Mononuclear cell (primary cell): ENCODE data around the gene MRTO4. TPM values are rescaled to one million over a fixed set of nuclear protein-coding genes. Genes with fewer than 3 reads are reported as not detected.
"Not testable (repeated sequence)": the region's sequence is repeated elsewhere in the genome, so short reads cannot be mapped to it uniquely, and the experiment has no call there.

Experiments used
- H3K27me3 ChIP-seq: 2 replicates; pipeline ENCODE4 v1.6.0; 2011; ENCODE audit warnings: low read length, control low read depth; ENCODE audit not compliant: insufficient read depth
- H3K4me1 ChIP-seq: 2 replicates; pipeline ENCODE4 v1.5.1; 2011; ENCODE audit warnings: mild to moderate bottlenecking, low read length, control low read depth; ENCODE audit not compliant: insufficient read depth
- H3K4me3 ChIP-seq: 2 replicates; pipeline ENCODE4 v1.5.1; 2011; ENCODE audit warnings: mild to moderate bottlenecking, low read length, moderate library complexity
- H3K9me3 ChIP-seq: 2 replicates; pipeline ENCODE4 v1.5.1; 2011; ENCODE audit warnings: low read depth, mild to moderate bottlenecking, control low read depth, low read length
- total RNA-seq: library from RNA; depleted of rRNA; stranded (reverse); fragments of >200 nt; gene quantifications from one replicate; pipeline ENCODE4 v1.2.3, GENCODE V29; 2012

MRTO4 gene
- total RNA-seq, 1 donor = 5.4 TPM

GRCh38 chr1:19216585-19216984 is 35.0 kb upstream of the MRTO4 start:
- not testable (repeated sequence) for H3K4me3 ChIP-seq, H3K27me3 ChIP-seq, H3K4me1 ChIP-seq, H3K9me3 ChIP-seq

- Histone ChIP-seq H3K9me3 (no peaks in the 10 kb centered on the region), H3K27me3 (no peaks in the 10 kb centered on the region), H3K4me3 (no peak overlapping the region), H3K4me1 (peaks cover 5% of the 10 kb centered on the region)
Observed at GRCh38 chr1:19219451-19219850, 32.2 kb upstream of the MRTO4 start.

GRCh38 chr1:19220080-19220846 is 31.3 kb upstream of the MRTO4 start:
- H3K9me3 ChIP-seq = no peaks in the 10 kb centered on the region
- no peak overlapping the region for H3K4me3 ChIP-seq
- H3K4me1 ChIP-seq = peaks cover 2% of the 10 kb centered on the region
- no peaks in the 10 kb centered on the region for H3K27me3 ChIP-seq

- Histone ChIP-seq H3K27me3 (no peaks in the 10 kb centered on the region), H3K9me3 (no peaks in the 10 kb centered on the region), H3K4me1 (no peaks in the 10 kb centered on the region), H3K4me3 (no peak overlapping the region)
Observed at GRCh38 chr1:19220991-19221390, 30.6 kb upstream of the MRTO4 start.

DNA sequence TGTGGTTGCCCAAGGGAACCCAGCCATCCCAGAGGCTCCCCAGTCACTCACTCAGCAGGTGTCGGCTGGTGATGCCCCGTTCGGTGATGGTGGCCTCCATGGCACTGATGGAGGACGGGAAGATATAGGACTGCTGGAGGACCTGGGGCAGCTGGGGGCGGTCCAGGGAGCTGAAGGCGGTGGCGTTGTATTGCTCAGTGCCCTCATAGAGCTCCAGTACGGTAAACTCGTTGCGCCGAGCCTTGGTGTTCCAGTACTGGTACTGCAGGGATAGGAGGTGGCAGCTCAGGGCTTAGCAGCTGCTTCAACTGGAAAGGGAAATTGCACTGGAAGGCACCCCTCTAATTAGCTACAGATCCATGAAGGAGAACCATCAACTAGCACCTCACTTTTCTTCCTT is 29.0 kb upstream of the MRTO4 start:
- H3K27me3 ChIP-seq = no peaks in the 10 kb centered on the region
- H3K4me3 ChIP-seq = no peak overlapping the region
- H3K9me3 ChIP-seq = no peaks in the 10 kb centered on the region
- H3K4me1 ChIP-seq = no peaks in the 10 kb centered on the region

DNA sequence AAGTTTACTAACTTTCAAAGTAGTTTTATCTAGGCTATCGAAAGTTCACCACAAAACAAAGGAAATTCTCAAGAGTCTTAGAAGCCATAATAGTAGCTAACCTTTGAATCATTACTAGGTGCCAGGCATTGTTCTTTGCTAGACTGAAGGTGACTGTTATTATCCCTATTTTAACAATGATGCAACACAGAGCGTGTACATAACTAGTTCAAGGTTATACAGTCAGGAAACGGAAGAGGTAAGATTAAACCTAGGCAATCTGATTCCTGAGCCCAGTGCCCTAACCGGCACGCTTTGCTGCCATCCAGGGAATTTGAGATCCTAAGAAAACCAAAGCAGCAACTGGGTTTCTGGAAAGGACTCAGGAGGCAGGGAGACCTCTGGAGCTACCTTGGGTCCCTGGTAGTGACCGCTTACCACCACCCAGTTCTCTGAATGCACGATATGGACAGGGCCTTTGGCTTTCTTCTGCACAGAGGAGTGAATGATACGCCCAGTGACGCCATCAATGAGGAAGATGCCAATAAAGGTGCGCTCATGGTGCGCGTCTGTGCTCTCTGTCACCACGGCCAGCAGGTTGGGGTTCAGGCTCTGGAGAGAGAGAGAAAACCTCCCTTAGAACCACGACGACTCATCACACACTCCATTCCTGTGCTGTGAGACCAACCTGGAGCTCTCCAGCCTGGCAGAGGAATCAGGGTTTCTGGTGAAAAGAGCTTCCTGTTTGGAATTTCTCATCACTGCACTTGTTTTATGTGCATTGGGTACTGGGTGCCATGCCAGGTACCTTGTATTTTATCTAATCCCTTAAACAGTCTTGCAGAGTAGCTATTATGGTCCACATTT is 28.4 kb upstream of the MRTO4 start:
- no peak overlapping the region for H3K4me3 ChIP-seq
- H3K27me3 ChIP-seq = no peaks in the 10 kb centered on the region
- no peaks in the 10 kb centered on the region for H3K4me1 ChIP-seq
- H3K9me3 ChIP-seq = no peaks in the 10 kb centered on the region

DNA sequence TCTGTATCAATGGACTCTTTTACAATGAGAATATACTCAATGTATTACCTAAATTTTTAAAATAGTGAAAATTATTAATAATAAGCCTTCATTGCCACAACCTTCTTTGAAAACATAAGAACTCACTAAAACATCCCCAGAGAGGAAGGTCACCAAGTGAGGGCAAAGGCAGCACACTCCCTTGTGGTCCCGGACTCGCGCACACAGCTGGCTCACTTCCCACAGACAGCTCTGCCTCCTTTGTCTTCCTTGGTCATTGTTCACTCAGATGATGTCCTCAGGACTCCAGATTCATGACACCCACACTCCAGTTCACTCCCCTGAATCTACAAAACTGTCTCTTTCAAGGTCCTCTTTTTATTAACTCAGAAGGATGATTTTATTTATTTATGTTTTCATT is 22.4 kb upstream of the MRTO4 start:
- Histone ChIP-seq H3K9me3 (no peaks in the 10 kb centered on the region), H3K4me1 (no peaks in the 10 kb centered on the region), H3K27me3 (no peaks in the 10 kb centered on the region), H3K4me3 (no peak overlapping the region)

- no peaks in the 10 kb centered on the region for H3K9me3 ChIP-seq
- H3K27me3 ChIP-seq = no peaks in the 10 kb centered on the region
- no peak overlapping the region for H3K4me3 ChIP-seq
- H3K4me1 ChIP-seq = no peaks in the 10 kb centered on the region
Observed at GRCh38 chr1:19229828-19230325, 21.7 kb upstream of the MRTO4 start.

GRCh38 chr1:19231736-19232523 is 19.7 kb upstream of the MRTO4 start:
- not testable (repeated sequence) for H3K9me3 ChIP-seq, H3K27me3 ChIP-seq, H3K4me3 ChIP-seq, H3K4me1 ChIP-seq

DNA sequence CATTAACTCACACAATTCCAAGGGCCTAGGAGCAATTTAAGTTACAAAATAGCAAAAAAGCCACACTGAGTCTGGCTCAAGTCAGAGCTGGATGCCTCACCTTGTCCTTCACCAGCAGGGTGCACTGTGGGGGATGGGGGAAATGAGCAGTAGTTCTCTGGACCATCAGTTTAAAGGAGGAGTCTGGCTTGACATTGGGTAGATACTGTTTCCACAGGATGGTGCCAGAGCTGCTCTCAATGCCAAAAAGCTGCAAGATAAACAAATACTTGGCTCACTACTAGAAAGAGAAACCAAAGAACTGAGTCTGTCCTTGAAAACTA is 19.1 kb upstream of the MRTO4 start:
- no peak overlapping the region for H3K4me3 ChIP-seq
- H3K27me3 ChIP-seq = no peaks in the 10 kb centered on the region
- H3K9me3 ChIP-seq = no peaks in the 10 kb centered on the region
- H3K4me1 ChIP-seq = no peaks in the 10 kb centered on the region

GRCh38 chr1:19234224-19234623 is 17.4 kb upstream of the MRTO4 start:
- Histone ChIP-seq H3K4me1 (no peaks in the 10 kb centered on the region), H3K27me3 (no peaks in the 10 kb centered on the region), H3K4me3 (no peak overlapping the region), H3K9me3 (no peaks in the 10 kb centered on the region)

DNA sequence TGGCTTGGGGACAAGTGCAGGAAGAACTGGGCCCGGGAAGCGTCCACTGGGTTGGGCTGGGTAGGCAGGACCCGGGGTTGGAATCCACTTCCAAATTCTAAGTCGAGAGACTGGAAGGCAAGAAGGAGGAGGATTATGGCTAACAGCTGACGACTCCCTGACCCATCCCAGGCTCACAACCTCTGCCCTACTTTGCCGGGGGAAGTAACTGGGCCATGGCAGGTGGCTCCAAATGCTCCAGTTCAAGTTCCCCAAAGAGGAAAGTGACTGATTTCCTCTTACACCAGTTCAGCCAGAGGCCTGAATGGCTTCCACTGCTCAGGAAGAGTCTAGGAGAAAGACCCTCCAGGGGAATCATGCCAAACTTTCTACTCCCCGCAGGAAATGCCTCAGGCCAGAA is 11.7 kb upstream of the MRTO4 start:
- Histone ChIP-seq H3K4me1 (no peaks in the 10 kb centered on the region), H3K27me3 (no peaks in the 10 kb centered on the region), H3K4me3 (no peak overlapping the region), H3K9me3 (no peaks in the 10 kb centered on the region)

GRCh38 chr1:19240673-19241538 is 10.7 kb upstream of the MRTO4 start:
- Histone ChIP-seq H3K4me3 (no peak overlapping the region), H3K4me1 (no peaks in the 10 kb centered on the region), H3K9me3 (no peaks in the 10 kb centered on the region), H3K27me3 (no peaks in the 10 kb centered on the region)

- no peaks in the 10 kb centered on the region for H3K9me3 ChIP-seq
- peak overlapping the region; percentile 61 for H3K4me3 ChIP-seq
- H3K4me1 ChIP-seq = peaks cover 35% of the 10 kb centered on the region
- H3K27me3 ChIP-seq = no peaks in the 10 kb centered on the region
Observed at GRCh38 chr1:19250629-19251304, 838 bp upstream of the MRTO4 start.
